Measurements from ENCODE around the gene CEACAM5. TPM values are rescaled to one million over a fixed set of nuclear protein-coding genes. Genes with fewer than 3 reads are reported as not detected.
A peak's percentile ranks its signal among the peaks of the same experiment; 100 is the strongest.
"Not testable (repeated sequence)": the region's sequence is repeated elsewhere in the genome, so short reads cannot be mapped to it uniquely, and the experiment has no call there.

The CEACAM5 gene
- total RNA-seq, 1 experiment from 2014 or later = 0.46 TPM

- TF ChIP-seq ZNF532 (CRISPR knock-in tag; IDR thresholded peaks at IDR 0.05; ENCODE audit: borderline replicate concordance) = no peak
Observed at GRCh38 chr19:41748012-41748411, 39.6 kb downstream of the CEACAM5 start (continued).

- H3K4me1 Mint-ChIP-seq; H3K27ac Mint-ChIP-seq; H3K9me3 Mint-ChIP-seq; H3K4me3 Mint-ChIP-seq; POLR2A ChIA-PET; ATAC-seq; H3K36me3 Mint-ChIP-seq; DNase-seq (ENCODE audit: low spot score): not testable (repeated sequence)
- H3K27me3 Mint-ChIP-seq (ENCODE audit: low read depth) = peaks cover 37% of the 10 kb centered on the region
- CTCF ChIA-PET = interaction anchor here (1.3 to 6.0 kb wide), 6 partner anchors 11 to 72 kb away, joined by 3 to 131 read pairs (median 80); partner anchors contain the start of gene CEACAM3
Observed at GRCh38 chr19:41750248-41751134, 42.1 kb downstream of the CEACAM5 start.

- POLR2A ChIA-PET = interaction anchor here (1.0 kb wide), 1 partner anchor 13 kb away, joined by 6 read pairs; no protein-coding TSS in a partner anchor
- peak; percentile 82 for DNase-seq (ENCODE audit: low spot score)
- no peak overlapping the region for H3K4me3 Mint-ChIP-seq
Observed at GRCh38 chr19:41753159-41753558, 44.7 kb downstream of the CEACAM5 start.

GRCh38 chr19:41753936-41754529 lies 45.6 kb downstream of the CEACAM5 start:
- no peak overlapping the region for H3K4me3 Mint-ChIP-seq
- ChIA-PET CTCF (interaction anchor here (0.6 to 6.0 kb wide), 47 partner anchors 9 to 426 kb away, joined by 3 to 131 read pairs (median 10); partner anchors contain the start of genes CEACAM3, CEACAM5, CEACAM7 and DMAC2), POLR2A (no interaction called here)
- H3K36me3 Mint-ChIP-seq = no peaks in the 10 kb centered on the region
- ATAC-seq = peak; percentile 81
- peaks cover 6% of the 10 kb centered on the region for H3K27me3 Mint-ChIP-seq (ENCODE audit: low read depth)
- TF ChIP-seq CTCF (IDR thresholded peaks at IDR 0.05) (peak; percentile 74), TP53 (CRISPR knock-in tag; IDR thresholded peaks at IDR 0.05) (no peak)
- DNase-seq (ENCODE audit: low spot score) = peak; percentile 79
- no peaks in the 10 kb centered on the region for H3K9me3 Mint-ChIP-seq
- H3K4me1 Mint-ChIP-seq = peaks cover 2% of the 10 kb centered on the region; the same call in 1 of the 2 replicates
- peak overlapping the region; percentile 48; the same call in 1 of the 2 replicates for H3K27ac Mint-ChIP-seq

More at GRCh38 chr19:41753159-41753558, 44.7 kb downstream of the CEACAM5 start:
- H3K27me3 Mint-ChIP-seq (ENCODE audit: low read depth) = peaks cover 14% of the 10 kb centered on the region
- ATAC-seq = peak; percentile 50; the same call in 1 of the 2 replicates
- H3K9me3 Mint-ChIP-seq = no peaks in the 10 kb centered on the region
- CTCF ChIA-PET = interaction anchor here (0.5 to 6.0 kb wide), 74 partner anchors 9 to 701 kb away, joined by 3 to 131 read pairs (median 5); partner anchors contain the start of genes CEACAM3, CEACAM5, CEACAM7 and DMAC2
- H3K36me3 Mint-ChIP-seq = no peaks in the 10 kb centered on the region
- no peak overlapping the region for H3K27ac Mint-ChIP-seq
- H3K4me1 Mint-ChIP-seq = peaks cover 2% of the 10 kb centered on the region; the same call in 1 of the 2 replicates
- no peak for TF ChIP-seq SP1 (CRISPR knock-in tag; conservative IDR thresholded peaks at IDR 0.05)
- TF ChIP-seq CTCF (IDR thresholded peaks at IDR 0.05) = peak; percentile 97

Data from WTC11 (cell line).